Naive thymus-derived CD8-positive, alpha-beta T cell (primary cell): ENCODE measurements around the gene IRAK2. TPM values are rescaled to one million over a fixed set of nuclear protein-coding genes. Genes with fewer than 3 reads are reported as not detected.

Source experiments
- ATAC-seq, 2 donors: fragments of 150-1000 bp; cut with Tn5 transposase in 1 of 2; sonication (Bioruptor Pico), chemical (Tn5 transposase) in 1 of 2; 1 replicate in 1 of 2; 2 replicates in 1 of 2; pipeline ENCODE4 v1.10.0; 2021; ENCODE audit warnings: mild to moderate bottlenecking in 2 of 2, moderate library complexity in 2 of 2
- POLR2A ChIA-PET: fragments of 350-600 bp; sonication (Branson Sonifier 250); formaldehyde crosslinking; loops from one replicate; lab custom pipeline; 2021; ENCODE audit warnings: antibody characterized with exemption; lab: Charles Lee
- DNase-seq, 10 donors: peaks; one replicate each; pipeline versions ENCODE4 v3.0.0 to v3.0.0-alpha.2; 2020 to 2022
- H3K27ac Mint-ChIP-seq, 10 donors: one replicate each; pipeline ENCODE4 v1.8.0; 2020 to 2022; ENCODE audit warnings: mild to moderate bottlenecking in 10 of 10, mixed read lengths in 10 of 10, moderate library complexity in 4 of 10, inconsistent platforms in 1 of 10
- H3K27me3 Mint-ChIP-seq, 5 donors: one replicate each; pipeline ENCODE4 v1.8.0; 2021 to 2022; ENCODE audit warnings: mixed read lengths in 5 of 5
- H3K36me3 Mint-ChIP-seq, 3 donors: one replicate each; pipeline ENCODE4 v1.8.0; 2020 to 2022; ENCODE audit warnings: mixed read lengths in 3 of 3, mild to moderate bottlenecking in 2 of 3, inconsistent platforms in 1 of 3
- H3K4me1 Mint-ChIP-seq, 4 donors: one replicate each; pipeline ENCODE4 v1.8.0; 2021 to 2022; ENCODE audit warnings: mixed read lengths in 4 of 4
- H3K4me3 Mint-ChIP-seq, 10 donors: one replicate each; pipeline ENCODE4 v1.8.0; 2020 to 2022; ENCODE audit warnings: mild to moderate bottlenecking in 10 of 10, mixed read lengths in 10 of 10, moderate library complexity in 6 of 10, inconsistent platforms in 1 of 10
- H3K9me3 Mint-ChIP-seq, 9 donors: one replicate each; pipeline ENCODE4 v1.8.0; 2020 to 2022; ENCODE audit warnings: mixed read lengths in 9 of 9, mild to moderate bottlenecking in 3 of 9, inconsistent platforms in 1 of 9, moderate library complexity in 1 of 9
- polyA plus RNA-seq, 3 donors: library from polyadenylated mRNA; unstranded; fragments of 300-500 nt; fragmentation: Illumina TruSeq; gene quantifications; one replicate each; pipeline ENCODE4 v1.2.3, GENCODE V29; 2021
- total RNA-seq, 8 experiments: library from RNA in 2 of 8; stranded (reverse) in 2 of 8; gene quantifications; one replicate each; pipeline ENCODE4 v1.2.3 and lab custom pipeline; 2021 to 2026

Gene IRAK2
- total and polyA plus RNA-seq, 5 experiments from 2014 or later: 2.9 to 6.0 (median 4.4) TPM

GRCh38 chr3:10248984-10249748, 84.4 kb downstream of the IRAK2 start:
- POLR2A ChIA-PET: interaction anchor here (0.7 to 5.6 kb wide), 11 partner anchors 9 to 517 kb away, joined by 3 to 42 read pairs (median 7); partner anchors contain the start of genes BRPF1, CRELD1, EMC3 and SEC13
- Mint-ChIP-seq H3K27ac (peak overlapping the region; percentile 89 to 98 (median 95)), H3K27me3 (no peaks in the 10 kb centered on the region), H3K9me3 (peaks cover 0 to 22% (median 6%) of the 10 kb centered on the region in 9 donors), H3K4me1 (peaks cover 35 to 59% (median 55%) of the 10 kb centered on the region in 4 donors), H3K4me3 (peak overlapping the region; percentile 95 to 100 (median 98)), H3K36me3 (peaks cover 3 to 41% (median 35%) of the 10 kb centered on the region in 3 donors)
- DNase-seq (peak; percentile 21 to 66 (median 40)), ATAC-seq (peak; percentile 15 to 17)

- H3K4me1 Mint-ChIP-seq: peaks cover 40 to 66% (median 62%) of the 10 kb centered on the region in 4 donors
- DNase-seq (no peak), ATAC-seq (no peak)
- H3K4me3 Mint-ChIP-seq: peak overlapping the region; percentile 95 to 100 (median 98)
- POLR2A ChIA-PET: interaction anchor here (0.7 to 5.6 kb wide), 4 partner anchors 13 to 263 kb away, joined by 3 to 42 read pairs (median 6); partner anchors contain the start of gene EMC3
- H3K27me3 Mint-ChIP-seq: no peaks in the 10 kb centered on the region
- peak overlapping the region; percentile 85 to 98 (median 95) for H3K27ac Mint-ChIP-seq
- H3K36me3 Mint-ChIP-seq: peaks cover 0 to 47% (median 30%) of the 10 kb centered on the region in 3 donors
- H3K9me3 Mint-ChIP-seq: peaks cover 0 to 18% (median 6%) of the 10 kb centered on the region in 9 donors
These were observed 85.1 kb downstream of the IRAK2 start for GRCh38 chr3:10249833-10250232.

GRCh38 chr3:10251006-10251405, 86.3 kb downstream of the IRAK2 start:
- Mint-ChIP-seq H3K27me3 (no peaks in the 10 kb centered on the region), H3K9me3 (peaks cover 0 to 9% (median 1%) of the 10 kb centered on the region in 9 donors), H3K4me3 (peak overlapping the region; percentile 95 to 100 (median 98)), H3K36me3 (peaks cover 0 to 59% (median 24%) of the 10 kb centered on the region in 3 donors), H3K4me1 (peaks cover 45 to 78% (median 72%) of the 10 kb centered on the region in 4 donors), H3K27ac (peak overlapping the region in 9 of 10 donors; percentile 85 to 97 (median 91))
- ATAC-seq (no peak), DNase-seq (no peak)
- POLR2A ChIA-PET: interaction anchor here (0.6 to 5.6 kb wide), 4 partner anchors 9 to 136 kb away, joined by 4 to 42 read pairs (median 4); partner anchors contain the start of gene VHL

- Mint-ChIP-seq H3K4me1 (peaks cover 47 to 79% (median 75%) of the 10 kb centered on the region in 4 donors), H3K27me3 (no peaks in the 10 kb centered on the region), H3K36me3 (peaks cover 0 to 84% (median 23%) of the 10 kb centered on the region in 3 donors), H3K27ac (peak overlapping the region in 9 of 10 donors; percentile 56 to 82 (median 75)), H3K4me3 (peak overlapping the region in 7 of 10 donors; percentile 14 to 55 (median 31)), H3K9me3 (no peaks in the 10 kb centered on the region)
- no peak for DNase-seq
- POLR2A ChIA-PET: no interaction called here
- no peak for ATAC-seq
These were observed 89.0 kb downstream of the IRAK2 start for GRCh38 chr3:10253731-10254130.

- no peaks in the 10 kb centered on the region for H3K27me3 Mint-ChIP-seq
- peaks cover 43 to 83% (median 76%) of the 10 kb centered on the region in 4 donors for H3K4me1 Mint-ChIP-seq
- peaks cover 0 to 92% (median 22%) of the 10 kb centered on the region in 3 donors for H3K36me3 Mint-ChIP-seq
- POLR2A ChIA-PET: interaction anchor here (0.6 kb wide), 1 partner anchor 125 kb away, joined by 4 read pairs; no protein-coding TSS in a partner anchor
- DNase-seq: no peak
- peak overlapping the region in 9 of 10 donors; percentile 17 to 89 (median 61) for H3K27ac Mint-ChIP-seq
- peak overlapping the region in 3 of 10 donors; percentile 28 to 48 (median 33) for H3K4me3 Mint-ChIP-seq
- no peaks in the 10 kb centered on the region for H3K9me3 Mint-ChIP-seq
- ATAC-seq: no peak
These were observed 91.1 kb downstream of the IRAK2 start for GRCh38 chr3:10255835-10256234.

- peaks cover 48 to 84% (median 82%) of the 10 kb centered on the region in 4 donors for H3K4me1 Mint-ChIP-seq
- H3K27ac Mint-ChIP-seq: peak overlapping the region; percentile 24 to 88 (median 80)
- ATAC-seq: no peak
- H3K9me3 Mint-ChIP-seq: no peaks in the 10 kb centered on the region
- H3K36me3 Mint-ChIP-seq: peaks cover 0 to 94% (median 15%) of the 10 kb centered on the region in 3 donors
- no peaks in the 10 kb centered on the region for H3K27me3 Mint-ChIP-seq
- H3K4me3 Mint-ChIP-seq: no peak overlapping the region
- no peak for DNase-seq
- POLR2A ChIA-PET: interaction anchor here (0.5 kb wide), 2 partner anchors 47 to 136 kb away, joined by 3 read pairs; no protein-coding TSS in a partner anchor
These were observed 94.3 kb downstream of the IRAK2 start for GRCh38 chr3:10259036-10259435.

GRCh38 chr3:10259798-10260197, 95.1 kb downstream of the IRAK2 start:
- no peak overlapping the region for H3K4me3 Mint-ChIP-seq
- H3K36me3 Mint-ChIP-seq: peaks cover 0 to 92% (median 16%) of the 10 kb centered on the region in 3 donors
- peaks cover 45 to 84% (median 81%) of the 10 kb centered on the region in 4 donors for H3K4me1 Mint-ChIP-seq
- no peaks in the 10 kb centered on the region for H3K9me3 Mint-ChIP-seq
- POLR2A ChIA-PET: interaction anchor here (0.6 kb wide), 1 partner anchor 13 kb away, joined by 4 read pairs; no protein-coding TSS in a partner anchor
- DNase-seq: no peak
- ATAC-seq: no peak
- H3K27me3 Mint-ChIP-seq: no peaks in the 10 kb centered on the region
- H3K27ac Mint-ChIP-seq: peak overlapping the region; percentile 68 to 92 (median 80)

GRCh38 chr3:10260211-10260701, 95.5 kb downstream of the IRAK2 start:
- no peaks in the 10 kb centered on the region for H3K9me3 Mint-ChIP-seq
- no peaks in the 10 kb centered on the region for H3K27me3 Mint-ChIP-seq
- no peak for DNase-seq
- POLR2A ChIA-PET: interaction anchor here (0.6 to 4.3 kb wide), 3 partner anchors 12 to 116 kb away, joined by 4 to 42 read pairs (median 5); partner anchors contain the start of gene TATDN2
- no peak for ATAC-seq
- H3K4me1 Mint-ChIP-seq: peaks cover 42 to 83% (median 80%) of the 10 kb centered on the region in 4 donors
- H3K27ac Mint-ChIP-seq: peak overlapping the region; percentile 66 to 92 (median 80)
- H3K4me3 Mint-ChIP-seq: no peak overlapping the region
- H3K36me3 Mint-ChIP-seq: peaks cover 0 to 89% (median 16%) of the 10 kb centered on the region in 3 donors

GRCh38 chr3:10262027-10262426, 97.3 kb downstream of the IRAK2 start:
- POLR2A ChIA-PET: interaction anchor here (0.6 to 4.3 kb wide), 6 partner anchors 10 to 900 kb away, joined by 3 to 42 read pairs (median 5); partner anchors contain the start of genes TATDN2 and VHL
- DNase-seq (no peak), ATAC-seq (no peak)
- H3K36me3 Mint-ChIP-seq: peaks cover 0 to 85% (median 16%) of the 10 kb centered on the region in 3 donors
- peak overlapping the region in 9 of 10 donors; percentile 0 to 65 (median 25) for H3K4me3 Mint-ChIP-seq
- peak overlapping the region; percentile 43 to 92 (median 83) for H3K27ac Mint-ChIP-seq
- H3K4me1 Mint-ChIP-seq: peaks cover 42 to 83% (median 81%) of the 10 kb centered on the region in 4 donors
- no peaks in the 10 kb centered on the region for H3K27me3 Mint-ChIP-seq
- H3K9me3 Mint-ChIP-seq: no peaks in the 10 kb centered on the region

GRCh38 chr3:10263646-10264363, 99.1 kb downstream of the IRAK2 start:
- Mint-ChIP-seq H3K36me3 (peaks cover 0 to 87% (median 13%) of the 10 kb centered on the region in 3 donors), H3K27me3 (no peaks in the 10 kb centered on the region)
- POLR2A ChIA-PET: interaction anchor here (0.7 to 4.3 kb wide), 11 partner anchors 8 to 331 kb away, joined by 3 to 42 read pairs (median 4); partner anchors contain the start of genes CRELD1, SEC13, TATDN2 and VHL

GRCh38 chr3:10265833-10266232, 101.1 kb downstream of the IRAK2 start:
- Mint-ChIP-seq H3K4me1 (peaks cover 45 to 90% (median 84%) of the 10 kb centered on the region in 4 donors), H3K36me3 (peaks cover 0 to 87% (median 10%) of the 10 kb centered on the region in 3 donors), H3K27ac (peak overlapping the region; percentile 45 to 85 (median 70)), H3K4me3 (peak overlapping the region in 9 of 10 donors; percentile 31 to 67 (median 50)), H3K27me3 (no peaks in the 10 kb centered on the region), H3K9me3 (no peaks in the 10 kb centered on the region)
- ATAC-seq: no peak
- DNase-seq: no peak
- POLR2A ChIA-PET: interaction anchor here (0.6 to 1.0 kb wide), 3 partner anchors 18 to 171 kb away, joined by 3 to 5 read pairs (median 3); partner anchors contain the start of gene TATDN2

More at GRCh38 chr3:10263646-10264363, 99.1 kb downstream of the IRAK2 start:
- H3K9me3 Mint-ChIP-seq: no peaks in the 10 kb centered on the region
- peak overlapping the region; percentile 70 to 81 (median 76) for H3K4me3 Mint-ChIP-seq
- peak overlapping the region; percentile 71 to 97 (median 93) for H3K27ac Mint-ChIP-seq
- DNase-seq: peak; percentile 41 to 77 (median 60)
- peaks cover 51 to 92% (median 88%) of the 10 kb centered on the region in 4 donors for H3K4me1 Mint-ChIP-seq
- ATAC-seq: peak; percentile 92 to 97
